Posterior vena cava (tissue), 2 donors: ENCODE measurements around the gene C13orf46. TPM values are rescaled to one million over a fixed set of nuclear protein-coding genes. Genes with fewer than 3 reads are reported as not detected.

Source experiments
- DNase-seq: peaks from one replicate; pipeline ENCODE4 v3.0.0-alpha.2; 2020; ENCODE audit warnings: low spot score
- intact Hi-C, 2 donors: fragments of 100-400 bp; cut with DNase I; formaldehyde crosslinking; loops; one replicate each; pipeline versions ENCODE4 v1.14.1 to v1.14.2; 2022 to 2023
- total RNA-seq, 2 donors: library from RNA; stranded (reverse); fragmentation: NEBNext Ultra II Directional; extraction: Animal tissue kit (Norgen Biotek cat#: 25700); gene quantifications; one replicate each; pipeline ENCODE4 v1.2.1, GENCODE V29; 2021
- donor health status: DM: yes; HTN: yes; CAD: no.
- donor health status: DM: yes; HTN: yes; CAD: no.

Gene C13orf46
- total RNA-seq, 2 donors from 2014 or later = 1.2 to 1.9 TPM

DNA sequence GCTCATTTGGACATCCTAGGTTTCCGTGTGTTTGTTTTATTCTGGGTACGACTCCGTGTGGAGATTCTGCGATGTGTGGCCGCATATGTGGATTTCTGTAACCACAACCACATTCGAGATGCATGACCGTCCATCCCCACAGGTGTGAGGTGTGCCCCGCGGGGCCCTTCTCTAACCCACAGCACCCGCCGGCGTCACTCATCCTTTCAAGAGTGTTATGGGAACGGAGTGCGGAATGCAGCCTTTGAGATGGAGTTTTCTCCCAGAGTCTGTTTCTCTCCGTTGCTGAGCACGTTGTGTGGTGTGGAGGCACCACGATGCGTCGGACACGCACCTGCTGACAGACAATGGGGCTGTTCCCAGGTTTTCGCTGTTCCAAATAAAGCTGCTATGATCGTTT, 40.0 kb downstream of the C13orf46 start:
- peak; percentile 31 for DNase-seq
- intact Hi-C loops = no loop called here

DNA sequence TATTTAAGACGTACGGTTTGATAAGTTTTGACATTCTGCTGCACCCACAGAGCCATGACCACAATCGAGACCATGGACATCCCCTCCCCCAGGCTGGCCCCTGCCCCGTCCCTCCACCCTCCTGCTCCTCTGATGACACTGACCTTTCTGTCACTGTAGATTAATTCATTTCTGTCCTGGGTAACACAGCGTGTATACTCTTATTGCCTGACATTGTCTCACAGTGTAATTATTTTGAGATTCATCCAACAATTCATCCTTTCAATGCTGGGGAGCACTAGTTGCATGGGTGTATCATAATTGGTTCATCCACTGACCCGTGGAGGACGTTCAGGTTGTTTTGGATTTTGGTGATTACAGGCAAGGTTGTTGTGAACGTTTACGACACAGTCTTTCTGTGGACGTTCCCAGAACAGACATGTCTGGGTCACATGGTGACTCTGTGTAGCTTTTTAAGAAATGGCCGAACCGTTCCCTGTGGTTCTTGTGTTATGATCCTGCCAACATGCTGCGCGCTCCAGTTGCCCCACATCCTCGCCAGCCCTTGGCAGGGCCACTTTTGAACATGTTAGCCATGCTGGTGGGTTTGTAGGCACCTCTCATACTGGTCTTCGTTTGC, 41.9 kb downstream of the C13orf46 start:
- intact Hi-C loops = no loop called here
- peak; percentile 29 for DNase-seq

GRCh38 chr13:113930671-113931637, 42.9 kb downstream of the C13orf46 start:
- DNase-seq = peak; percentile 79
- intact Hi-C loops = no loop called here

- DNase-seq = peak; percentile 82
- intact Hi-C loops = no loop called here
These were observed 44.0 kb downstream of the C13orf46 start for GRCh38 chr13:113929628-113930615.

- DNase-seq = peak; percentile 92
- intact Hi-C loops = no loop called here
These were observed 44.9 kb downstream of the C13orf46 start for GRCh38 chr13:113928685-113929627.

- peak; percentile 88 for DNase-seq
- intact Hi-C loops = no loop called here
These were observed 46.0 kb downstream of the C13orf46 start for GRCh38 chr13:113927661-113928581.

GRCh38 chr13:113926951-113927660, 46.8 kb downstream of the C13orf46 start:
- peak; percentile 73 for DNase-seq
- intact Hi-C loops = no loop called here

GRCh38 chr13:113926301-113926761, 47.5 kb downstream of the C13orf46 start:
- intact Hi-C loops = no loop called here
- peak; percentile 74 for DNase-seq

DNA sequence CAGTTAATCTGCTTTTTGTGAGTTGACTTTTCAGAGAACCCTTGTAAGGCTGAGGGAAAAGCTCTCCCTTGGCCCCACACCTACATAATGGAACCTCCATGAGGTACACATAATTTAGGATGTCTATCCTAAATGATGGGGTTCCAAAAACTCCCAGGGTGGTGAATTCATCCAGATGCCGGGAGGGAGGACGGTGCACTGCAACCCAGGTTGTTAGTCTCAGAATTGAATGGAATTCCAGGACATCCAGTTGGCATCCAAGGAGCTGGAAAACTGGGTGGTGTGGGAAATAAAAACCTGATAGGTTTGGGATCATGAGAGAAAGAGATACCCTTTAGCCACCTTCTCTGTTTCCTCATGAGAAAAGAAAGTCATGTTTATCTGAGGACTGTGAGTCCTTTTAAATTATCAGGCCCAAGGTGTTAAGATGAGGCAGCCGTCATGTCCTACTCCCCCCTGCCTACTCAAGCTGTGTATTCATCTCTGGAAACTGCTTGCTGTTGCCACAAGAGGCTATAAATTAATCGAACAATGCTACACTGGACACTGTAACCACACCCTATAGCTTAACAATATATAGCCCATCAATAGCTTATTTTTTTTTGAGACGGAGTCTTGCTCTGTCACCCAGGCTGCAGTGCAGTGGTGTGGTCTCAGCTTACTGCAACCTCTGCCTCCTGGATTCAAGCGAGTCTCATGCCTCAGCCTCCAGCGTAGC, 49.5 kb downstream of the C13orf46 start:
- DNase-seq = peak; percentile 19
- intact Hi-C loops = no loop called here

GRCh38 chr13:113923376-113924063, 50.4 kb downstream of the C13orf46 start:
- DNase-seq = peak; percentile 30
- intact Hi-C loops = no loop called here

DNA sequence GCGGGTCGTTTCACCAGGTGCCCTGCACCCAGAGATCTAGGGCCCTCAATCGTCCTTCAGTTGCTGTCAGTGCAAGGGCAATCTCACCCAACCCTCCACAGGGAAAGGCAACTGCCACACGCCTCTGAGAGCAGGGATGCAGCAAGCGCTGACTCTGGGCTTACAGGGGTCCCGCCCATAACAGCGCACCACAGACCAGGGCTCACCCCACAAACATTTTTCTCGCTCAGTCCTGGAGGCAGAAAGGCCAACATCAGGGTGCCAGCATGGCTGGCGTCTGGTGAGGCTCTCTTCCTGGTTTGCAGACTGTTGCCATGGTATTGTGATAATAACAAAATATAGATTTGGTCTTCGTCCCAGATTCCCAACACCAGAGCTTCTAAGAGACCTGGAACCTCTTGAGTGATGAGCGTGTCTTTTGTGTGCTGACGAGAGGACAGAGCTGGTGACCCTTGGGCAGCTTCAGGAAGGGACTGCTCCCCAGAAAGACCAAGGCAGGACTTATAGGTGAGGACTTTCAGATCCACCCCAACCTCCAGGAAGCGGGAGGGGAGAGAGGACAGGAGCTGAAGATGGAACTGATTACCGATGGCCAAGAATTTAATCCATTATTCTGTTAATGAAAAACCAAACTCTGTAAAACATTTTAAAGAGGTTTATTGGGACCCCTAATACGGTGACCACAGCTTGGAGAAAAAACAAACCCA, 51.3 kb downstream of the C13orf46 start:
- DNase-seq = peak; percentile 52
- intact Hi-C loops = no loop called here

DNA sequence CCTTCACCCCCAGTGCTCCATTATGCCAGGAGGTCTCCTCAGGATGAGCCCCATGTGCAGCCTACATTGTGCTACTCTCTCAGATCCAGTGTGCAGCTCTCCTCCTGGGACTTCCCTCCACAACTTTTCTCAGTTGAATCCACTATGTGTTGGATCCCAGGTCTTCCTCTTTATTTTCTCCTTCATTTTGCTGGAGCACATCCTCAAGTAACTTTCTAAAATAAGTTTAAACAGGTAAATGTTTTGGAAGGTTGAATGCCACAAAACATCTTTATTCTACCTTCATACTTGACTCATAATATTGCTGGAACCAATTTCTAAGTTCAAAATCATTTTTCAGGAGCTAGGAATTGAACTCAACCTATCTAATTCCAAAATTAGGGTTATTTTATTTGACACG, 52.1 kb downstream of the C13orf46 start:
- DNase-seq = no peak
- intact Hi-C loops = no loop called here

- intact Hi-C loops = no loop called here
- peak; percentile 31 for DNase-seq
These were observed 53.1 kb downstream of the C13orf46 start for GRCh38 chr13:113920606-113921286.
